ENCODE measurements around the gene MSH3. TPM values are rescaled to one million over a fixed set of nuclear protein-coding genes. Genes with fewer than 3 reads are reported as not detected.

MSH3 gene
- total and polyA plus RNA-seq, 2 donors from 2014 or later = 7.0 to 22.1 TPM

DNA sequence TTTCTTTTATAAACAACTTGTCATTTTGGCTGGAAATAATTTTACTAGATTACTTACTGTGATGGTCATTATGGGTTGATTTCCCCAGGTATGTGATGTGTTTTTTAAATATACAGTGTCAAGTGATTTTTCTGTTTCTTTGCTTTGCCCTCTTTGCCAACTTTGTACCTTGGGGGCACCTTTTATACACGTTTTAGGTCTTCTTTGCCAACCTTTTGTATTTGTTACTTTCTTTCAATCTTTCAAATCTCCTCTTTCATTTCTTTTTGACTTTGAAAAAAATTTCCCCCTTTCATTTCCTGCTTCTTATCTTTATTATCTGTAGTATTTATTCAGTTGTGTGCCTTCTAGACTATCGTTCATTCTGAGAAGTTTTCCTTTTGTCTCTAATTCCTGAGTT, 65.7 kb downstream of the MSH3 start:
- no peaks in the 10 kb centered on the region for H3K27me3 ChIP-seq (ENCODE audit: control insufficient read depth, insufficient read depth, low read length)
- TF ChIP-seq, protein P1, sequence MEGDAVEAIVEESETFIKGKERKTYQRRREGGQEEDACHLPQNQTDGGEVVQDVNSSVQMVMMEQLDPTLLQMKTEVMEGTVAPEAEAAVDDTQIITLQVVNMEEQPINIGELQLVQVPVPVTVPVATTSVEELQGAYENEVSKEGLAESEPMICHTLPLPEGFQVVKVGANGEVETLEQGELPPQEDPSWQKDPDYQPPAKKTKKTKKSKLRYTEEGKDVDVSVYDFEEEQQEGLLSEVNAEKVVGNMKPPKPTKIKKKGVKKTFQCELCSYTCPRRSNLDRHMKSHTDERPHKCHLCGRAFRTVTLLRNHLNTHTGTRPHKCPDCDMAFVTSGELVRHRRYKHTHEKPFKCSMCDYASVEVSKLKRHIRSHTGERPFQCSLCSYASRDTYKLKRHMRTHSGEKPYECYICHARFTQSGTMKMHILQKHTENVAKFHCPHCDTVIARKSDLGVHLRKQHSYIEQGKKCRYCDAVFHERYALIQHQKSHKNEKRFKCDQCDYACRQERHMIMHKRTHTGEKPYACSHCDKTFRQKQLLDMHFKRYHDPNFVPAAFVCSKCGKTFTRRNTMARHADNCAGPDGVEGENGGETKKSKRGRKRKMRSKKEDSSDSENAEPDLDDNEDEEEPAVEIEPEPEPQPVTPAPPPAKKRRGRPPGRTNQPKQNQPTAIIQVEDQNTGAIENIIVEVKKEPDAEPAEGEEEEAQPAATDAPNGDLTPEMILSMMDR (IDR thresholded peaks at IDR 0.05; ENCODE audit: borderline replicate concordance, extremely low read depth, insufficient read depth) = no peak
- no peaks in the 10 kb centered on the region for H3K9me3 ChIP-seq (ENCODE audit: control insufficient read depth in 2 of 3, insufficient read depth in 1 of 3, low read length in 3 of 3)
- peaks cover 0 to 3% (median 0%) of the 10 kb centered on the region in 3 donors for H3K4me1 ChIP-seq (ENCODE audit: control insufficient read depth in 2 of 3, insufficient read depth in 2 of 3, low read depth in 1 of 3, low read length in 3 of 3)
- H3K4me3 ChIP-seq (ENCODE audit: low read length in 3 of 3) = no peak overlapping the region
- H3K36me3 ChIP-seq (ENCODE audit: control insufficient read depth in 2 of 3, insufficient read depth in 3 of 3, low read length in 3 of 3) = peaks cover 0 to 2% (median under 1%) of the 10 kb centered on the region in 3 donors
- H3K27ac ChIP-seq (ENCODE audit: low read depth in 2 of 2, low read length in 2 of 2) = no peak overlapping the region
- H3K9ac ChIP-seq (ENCODE audit: low read length in 3 of 3) = no peak overlapping the region
- intact Hi-C loops (cut with DNase I) = no loop called here
- FAIRE-seq (no peak), DNase-seq (no peak)

DNA sequence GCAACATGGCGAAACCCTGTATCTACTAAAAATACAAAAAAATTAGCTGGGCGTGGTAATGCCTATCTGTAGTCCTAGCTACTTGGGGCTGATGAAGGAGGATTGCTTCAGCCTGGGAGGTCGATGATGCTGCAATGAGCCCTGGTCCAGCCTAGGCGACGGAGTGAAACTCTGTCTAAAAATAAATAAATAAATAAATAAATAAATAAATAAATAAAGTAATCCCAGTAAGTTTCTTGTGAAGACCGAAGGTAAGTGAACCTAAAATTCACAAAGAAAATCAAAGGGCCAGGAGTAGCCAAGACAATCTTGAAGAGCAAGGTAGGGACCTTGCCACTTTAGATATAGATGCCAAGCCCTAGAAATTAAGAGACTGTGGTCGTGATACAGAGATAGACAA, 68.5 kb downstream of the MSH3 start:
- no peak for FAIRE-seq
- Histone ChIP-seq H3K27ac (ENCODE audit: low read depth in 2 of 2, low read length in 2 of 2) (no peak overlapping the region), H3K4me3 (ENCODE audit: low read length in 3 of 3) (no peak overlapping the region), H3K36me3 (ENCODE audit: control insufficient read depth in 2 of 3, insufficient read depth in 3 of 3, low read length in 3 of 3) (peaks cover 4 to 21% (median 8%) of the 10 kb centered on the region in 3 donors), H3K4me1 (ENCODE audit: control insufficient read depth in 2 of 3, insufficient read depth in 2 of 3, low read depth in 1 of 3, low read length in 3 of 3) (no peaks in the 10 kb centered on the region), H3K9me3 (ENCODE audit: control insufficient read depth in 2 of 3, insufficient read depth in 1 of 3, low read length in 3 of 3) (no peaks in the 10 kb centered on the region), H3K27me3 (ENCODE audit: control insufficient read depth, insufficient read depth, low read length) (no peaks in the 10 kb centered on the region), H3K9ac (ENCODE audit: low read length in 3 of 3) (no peak overlapping the region)
- DNase-seq = no peak
- intact Hi-C loops (cut with DNase I) = no loop called here
- TF ChIP-seq, protein P1 (IDR thresholded peaks at IDR 0.05; ENCODE audit: borderline replicate concordance, extremely low read depth, insufficient read depth) = no peak

DNA sequence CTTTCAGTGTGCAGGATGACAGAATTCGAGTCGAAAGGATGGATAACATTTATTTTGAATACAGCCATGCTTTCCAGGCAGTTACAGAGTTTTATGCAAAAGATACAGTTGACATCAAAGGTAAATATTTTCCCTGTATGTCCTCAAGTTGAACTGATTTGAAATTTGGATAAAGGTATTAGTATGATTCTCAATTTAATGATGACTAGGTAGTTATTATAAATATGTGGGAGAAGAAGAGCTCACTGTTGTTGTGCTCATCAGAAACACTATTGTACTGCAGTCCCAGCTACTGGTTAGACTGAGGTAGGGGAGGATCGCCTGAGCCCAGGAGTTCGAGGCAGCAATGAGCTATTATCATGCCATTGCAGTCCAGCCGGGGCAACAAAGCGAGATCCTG, 71.0 kb downstream of the MSH3 start:
- no peak for FAIRE-seq
- DNase-seq = no peak
- H3K27ac ChIP-seq (ENCODE audit: low read depth in 2 of 2, low read length in 2 of 2) = no peak overlapping the region
- no peak overlapping the region for H3K4me3 ChIP-seq (ENCODE audit: low read length in 3 of 3)
- H3K9ac ChIP-seq (ENCODE audit: low read length in 3 of 3) = no peak overlapping the region
- H3K36me3 ChIP-seq (ENCODE audit: control insufficient read depth in 2 of 3, insufficient read depth in 3 of 3, low read length in 3 of 3) = peaks cover 2 to 25% (median 8%) of the 10 kb centered on the region in 3 donors
- intact Hi-C loops (cut with DNase I) = no loop called here
- no peaks in the 10 kb centered on the region for H3K9me3 ChIP-seq (ENCODE audit: control insufficient read depth in 2 of 3, insufficient read depth in 1 of 3, low read length in 3 of 3)
- no peaks in the 10 kb centered on the region for H3K4me1 ChIP-seq (ENCODE audit: control insufficient read depth in 2 of 3, insufficient read depth in 2 of 3, low read depth in 1 of 3, low read length in 3 of 3)
- H3K27me3 ChIP-seq (ENCODE audit: control insufficient read depth, insufficient read depth, low read length) = no peaks in the 10 kb centered on the region
- TF ChIP-seq, protein P1 (IDR thresholded peaks at IDR 0.05; ENCODE audit: borderline replicate concordance, extremely low read depth, insufficient read depth) = no peak

DNA sequence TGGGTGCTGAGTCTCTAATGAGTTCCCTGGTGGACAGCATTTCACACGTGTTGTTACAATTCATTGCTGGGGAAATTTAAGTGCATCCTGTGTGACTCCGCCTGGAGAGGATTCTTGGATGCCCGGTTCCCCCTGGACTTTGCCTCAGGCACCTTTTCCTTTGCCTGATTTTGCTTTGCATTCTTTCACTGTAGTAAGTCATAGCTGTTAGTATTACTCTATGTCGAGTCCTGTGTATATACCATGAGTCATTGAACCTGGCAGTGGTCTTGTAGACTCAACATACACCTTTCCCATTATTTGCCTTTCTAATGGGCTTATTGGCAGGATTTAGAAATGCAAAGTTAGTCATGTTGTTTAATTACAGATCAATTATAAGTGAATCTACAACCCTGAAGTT, 82.3 kb downstream of the MSH3 start:
- H3K27ac ChIP-seq (ENCODE audit: low read depth in 2 of 2, low read length in 2 of 2) = no peak overlapping the region
- TF ChIP-seq, protein P1 (IDR thresholded peaks at IDR 0.05; ENCODE audit: borderline replicate concordance, extremely low read depth, insufficient read depth) = no peak
- no peak overlapping the region for H3K4me3 ChIP-seq (ENCODE audit: low read length in 3 of 3)
- intact Hi-C loops (cut with DNase I) = no loop called here
- peaks cover 0 to 5% (median 0%) of the 10 kb centered on the region in 3 donors for H3K4me1 ChIP-seq (ENCODE audit: control insufficient read depth in 2 of 3, insufficient read depth in 2 of 3, low read depth in 1 of 3, low read length in 3 of 3)
- H3K9me3 ChIP-seq (ENCODE audit: control insufficient read depth in 2 of 3, insufficient read depth in 1 of 3, low read length in 3 of 3) = no peaks in the 10 kb centered on the region
- no peaks in the 10 kb centered on the region for H3K36me3 ChIP-seq (ENCODE audit: control insufficient read depth in 2 of 3, insufficient read depth in 3 of 3, low read length in 3 of 3)
- no peaks in the 10 kb centered on the region for H3K27me3 ChIP-seq (ENCODE audit: control insufficient read depth, insufficient read depth, low read length)
- no peak overlapping the region for H3K9ac ChIP-seq (ENCODE audit: low read length in 3 of 3)
- FAIRE-seq (no peak), DNase-seq (no peak)
